Panc1 (cell line): ENCODE data around the gene CSTPP1. TPM values are rescaled to one million over a fixed set of nuclear protein-coding genes. Genes with fewer than 3 reads are reported as not detected.

Experiments used
- ATAC-seq: fragments of 200-7000 bp; cut with Tn5 transposase; 2 replicates; pipeline ENCODE4 v1.9.1; 2020; ENCODE audit warnings: mild to moderate bottlenecking, moderate library complexity
- BruUV-seq: library from RNA; stranded (reverse); fragments of 400-500 nt; replicated peaks from 2 replicates; lab custom pipeline; 2021; lab: Mats Ljungman, UMichigan
- CTCF ChIA-PET: fragments of 300-600 bp; sonication (Branson Sonifier 250); formaldehyde crosslinking; loops from one replicate; lab custom pipeline; 2022; ENCODE audit warnings: antibody characterized with exemption; lab: Charles Lee
- POLR2A ChIA-PET: fragments of 300-600 bp; sonication (Branson Sonifier 250); formaldehyde crosslinking; loops from one replicate; lab custom pipeline; 2022; ENCODE audit warnings: antibody characterized with exemption; lab: Charles Lee
- DNase-seq: peaks from one replicate; pipeline ENCODE4 v3.0.0-alpha.2; 2010; ENCODE audit warnings: low read depth, low spot score
- H3K27ac ChIP-seq: 2 replicates; pipeline ENCODE4 v1.5.1; 2011; ENCODE audit warnings: mild to moderate bottlenecking, low read length, inconsistent platforms
- H3K27me3 ChIP-seq: fragments of 200-500 bp; sonication (Bioruptor generic); 2 replicates; pipeline ENCODE4 v1.6.0; 2014; ENCODE audit warnings: low read length, inconsistent platforms; ENCODE audit not compliant: control insufficient read depth, insufficient read depth
- H3K36me3 ChIP-seq: fragments of 200-500 bp; sonication (Bioruptor generic); 2 replicates; pipeline ENCODE4 v1.5.1; 2014; ENCODE audit warnings: inconsistent platforms, mild to moderate bottlenecking, low read length, moderate library complexity; ENCODE audit not compliant: control insufficient read depth, insufficient read depth
- H3K4me1 ChIP-seq: 2 replicates; pipeline ENCODE4 v1.5.1; 2011; ENCODE audit warnings: inconsistent platforms, mild to moderate bottlenecking, low read length, moderate library complexity; ENCODE audit not compliant: control insufficient read depth, insufficient read depth
- H3K4me3 ChIP-seq, 2 experiments: 2 replicates each; pipeline ENCODE4 v1.5.1; 2011 to 2012; ENCODE audit warnings: low read depth in 2 of 2, low read length in 2 of 2, mild to moderate bottlenecking in 2 of 2, inconsistent platforms in 1 of 2, moderate library complexity in 1 of 2
- H3K9me3 ChIP-seq: fragments of 200-500 bp; sonication (Bioruptor generic); 2 replicates; pipeline ENCODE4 v1.5.1; 2014; ENCODE audit warnings: low read depth, mild to moderate bottlenecking, inconsistent platforms, low read length, moderate library complexity; ENCODE audit not compliant: control insufficient read depth, insufficient read depth
- CTCF ChIP-seq: fragments of 450-650 bp; IDR thresholded peaks from 2 replicates; pipeline ENCODE4 v1.5.1; 2017; ENCODE audit warnings: mild to moderate bottlenecking
- POLR2AphosphoS5 ChIP-seq: IDR thresholded peaks from 2 replicates; pipeline ENCODE4 v1.6.1; 2012; ENCODE audit warnings: mild to moderate bottlenecking, low read depth, low read length, moderate library complexity
- SIN3A ChIP-seq: IDR thresholded peaks from 2 replicates; pipeline ENCODE4 v1.6.1; 2012; ENCODE audit warnings: low read depth, mild to moderate bottlenecking, low read length, moderate library complexity, borderline replicate concordance; ENCODE audit not compliant: insufficient read depth
- TCF7L2 ChIP-seq: IDR thresholded peaks from 2 replicates; pipeline ENCODE4 v1.6.1; 2011; ENCODE audit warnings: mild to moderate bottlenecking, low read depth, low read length, inconsistent platforms
- in situ Hi-C: cut with HindIII; loops from 2 replicates; pipeline ENCODE4 v1.10.0; 2016; ENCODE audit warnings: low sequenced_read_pairs, low pct_unique_long_range_greater_than_20kb
- intact Hi-C: fragments of 100-400 bp; cut with micrococcal nuclease; formaldehyde crosslinking; loops from one replicate; pipeline ENCODE4 v1.10.0; 2022; ENCODE audit not compliant: unreplicated experiment
- total RNA-seq: library from RNA; stranded (reverse); gene quantifications from one replicate; pipeline ENCODE4 v1.2.1, GENCODE V29; 2021; ENCODE audit not compliant: unreplicated experiment
- TF ChIP-seq, protein P1 (sequence below), 2 experiments: IDR thresholded peaks; 2 replicates each; pipeline ENCODE4 v1.6.1; 2011 to 2012; ENCODE audit warnings: low read depth in 2 of 2, control low read depth in 1 of 2, low read length in 1 of 2, mild to moderate bottlenecking in 1 of 2, moderate library complexity in 1 of 2; ENCODE audit not compliant: insufficient read depth in 1 of 2

CSTPP1 gene
- total RNA-seq, 1 experiment from 2014 or later: 29.0 TPM

GRCh38 chr11:47121056-47121455, 184.5 kb downstream of the CSTPP1 start:
- BruUV-seq: no TSS peak
- in situ Hi-C loops (no loop called here), intact Hi-C loops (no loop called here)
- TF ChIP-seq, protein P1, sequence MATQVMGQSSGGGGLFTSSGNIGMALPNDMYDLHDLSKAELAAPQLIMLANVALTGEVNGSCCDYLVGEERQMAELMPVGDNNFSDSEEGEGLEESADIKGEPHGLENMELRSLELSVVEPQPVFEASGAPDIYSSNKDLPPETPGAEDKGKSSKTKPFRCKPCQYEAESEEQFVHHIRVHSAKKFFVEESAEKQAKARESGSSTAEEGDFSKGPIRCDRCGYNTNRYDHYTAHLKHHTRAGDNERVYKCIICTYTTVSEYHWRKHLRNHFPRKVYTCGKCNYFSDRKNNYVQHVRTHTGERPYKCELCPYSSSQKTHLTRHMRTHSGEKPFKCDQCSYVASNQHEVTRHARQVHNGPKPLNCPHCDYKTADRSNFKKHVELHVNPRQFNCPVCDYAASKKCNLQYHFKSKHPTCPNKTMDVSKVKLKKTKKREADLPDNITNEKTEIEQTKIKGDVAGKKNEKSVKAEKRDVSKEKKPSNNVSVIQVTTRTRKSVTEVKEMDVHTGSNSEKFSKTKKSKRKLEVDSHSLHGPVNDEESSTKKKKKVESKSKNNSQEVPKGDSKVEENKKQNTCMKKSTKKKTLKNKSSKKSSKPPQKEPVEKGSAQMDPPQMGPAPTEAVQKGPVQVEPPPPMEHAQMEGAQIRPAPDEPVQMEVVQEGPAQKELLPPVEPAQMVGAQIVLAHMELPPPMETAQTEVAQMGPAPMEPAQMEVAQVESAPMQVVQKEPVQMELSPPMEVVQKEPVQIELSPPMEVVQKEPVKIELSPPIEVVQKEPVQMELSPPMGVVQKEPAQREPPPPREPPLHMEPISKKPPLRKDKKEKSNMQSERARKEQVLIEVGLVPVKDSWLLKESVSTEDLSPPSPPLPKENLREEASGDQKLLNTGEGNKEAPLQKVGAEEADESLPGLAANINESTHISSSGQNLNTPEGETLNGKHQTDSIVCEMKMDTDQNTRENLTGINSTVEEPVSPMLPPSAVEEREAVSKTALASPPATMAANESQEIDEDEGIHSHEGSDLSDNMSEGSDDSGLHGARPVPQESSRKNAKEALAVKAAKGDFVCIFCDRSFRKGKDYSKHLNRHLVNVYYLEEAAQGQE (IDR thresholded peaks at IDR 0.05; ENCODE audit: insufficient read depth in 1 of 2, low read depth in 2 of 2, low read length in 1 of 2): no peak
- no peak for TF ChIP-seq TCF7L2
- Histone ChIP-seq H3K9me3 (no peaks in the 10 kb centered on the region), H3K4me3 (no peak overlapping the region), H3K4me1 (no peaks in the 10 kb centered on the region), H3K36me3 (no peaks in the 10 kb centered on the region), H3K27me3 (no peaks in the 10 kb centered on the region), H3K27ac (no peak overlapping the region)
- no peak for DNase-seq
- ChIA-PET CTCF (no interaction called here), POLR2A (no interaction called here)
- ATAC-seq: no peak

DNA sequence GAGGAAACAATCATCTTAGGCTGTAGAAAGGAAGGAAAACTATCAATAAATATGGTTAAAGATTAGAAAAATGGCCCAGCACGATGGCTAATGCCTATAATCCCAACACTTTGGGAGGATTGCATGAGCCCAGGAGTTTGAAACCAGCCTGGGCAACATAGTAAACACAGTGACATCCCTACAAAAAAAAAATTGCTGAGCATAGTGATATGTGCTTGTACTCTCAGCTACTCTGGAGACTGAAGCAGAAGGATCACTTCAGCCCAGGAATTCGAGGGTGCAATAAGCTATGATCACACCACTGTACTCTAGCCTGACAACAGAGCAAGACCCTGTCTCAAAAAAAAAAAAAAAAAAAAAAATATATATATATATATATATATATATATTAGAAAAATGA, 185.2 kb downstream of the CSTPP1 start:
- Histone ChIP-seq H3K9me3 (no peaks in the 10 kb centered on the region), H3K36me3 (no peaks in the 10 kb centered on the region), H3K4me1 (no peaks in the 10 kb centered on the region), H3K27me3 (no peaks in the 10 kb centered on the region), H3K4me3 (no peak overlapping the region), H3K27ac (no peak overlapping the region)
- intact Hi-C loops (no loop called here), in situ Hi-C loops (no loop called here)
- no peak for TF ChIP-seq TCF7L2
- CTCF ChIA-PET: no interaction called here
- DNase-seq (no peak), ATAC-seq (no peak)
- no TSS peak for BruUV-seq
- POLR2A ChIA-PET: interaction anchor here (0.6 kb wide), 1 partner anchor 36 kb away, joined by 3 read pairs; no protein-coding TSS in a partner anchor

GRCh38 chr11:47123094-47123493, 186.5 kb downstream of the CSTPP1 start:
- POLR2A ChIA-PET: no interaction called here
- no peaks in the 10 kb centered on the region for H3K36me3 ChIP-seq
- no peak overlapping the region for H3K4me3 ChIP-seq
- no peaks in the 10 kb centered on the region for H3K27me3 ChIP-seq
- no peak for ATAC-seq
- DNase-seq: no peak
- TF ChIP-seq, protein P1 (IDR thresholded peaks at IDR 0.05; ENCODE audit: insufficient read depth in 1 of 2, low read depth in 2 of 2, low read length in 1 of 2): no peak
- no peak for TF ChIP-seq TCF7L2
- TF ChIP-seq CTCF: no peak
- TF ChIP-seq SIN3A: no peak
- no peak for TF ChIP-seq POLR2AphosphoS5
- no peaks in the 10 kb centered on the region for H3K4me1 ChIP-seq
- intact Hi-C loops (no loop called here), in situ Hi-C loops (no loop called here)
- no TSS peak for BruUV-seq
- no peaks in the 10 kb centered on the region for H3K9me3 ChIP-seq
- CTCF ChIA-PET: no interaction called here
- H3K27ac ChIP-seq: no peak overlapping the region
